ENCODE measurements around the gene GPR84.

Gene GPR84

DNA sequence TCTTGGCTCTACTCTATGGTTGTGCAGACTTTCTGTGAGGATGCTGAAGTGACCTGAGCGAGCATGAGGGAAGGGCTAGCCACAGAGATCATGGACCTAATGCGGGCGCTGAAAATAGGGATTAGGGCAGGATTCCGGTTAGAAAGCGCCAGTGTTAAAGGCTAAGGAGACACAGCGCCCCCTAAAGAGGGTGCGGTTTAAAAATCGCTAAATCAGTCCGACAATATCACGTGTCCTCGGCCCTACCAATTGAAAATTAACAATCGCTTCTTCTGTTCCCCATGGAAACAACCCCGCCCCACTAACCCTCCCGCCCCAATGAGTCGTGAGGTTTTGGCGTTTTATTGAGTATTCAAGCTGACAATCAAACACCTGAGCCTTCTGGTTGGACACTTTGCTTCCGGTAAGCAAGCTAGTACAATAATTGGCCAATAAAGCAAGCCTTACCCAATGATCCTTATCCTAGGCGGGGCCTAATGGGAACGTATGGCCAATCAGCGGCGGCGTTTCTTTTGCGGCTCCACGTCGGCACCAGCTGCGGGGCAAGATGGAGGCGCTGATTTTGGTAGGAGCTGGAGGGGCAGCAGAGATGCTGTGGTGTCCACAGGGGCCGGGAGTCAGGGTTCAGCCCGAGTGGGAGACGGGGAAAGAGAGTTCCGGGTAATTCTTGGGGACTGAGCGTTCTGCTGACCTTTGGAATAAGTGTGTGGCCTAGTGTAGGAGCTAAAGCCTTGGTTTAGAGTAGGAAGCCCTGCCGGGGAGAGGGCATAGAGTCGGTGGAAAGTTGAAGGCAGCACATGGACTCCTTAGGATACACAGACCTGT is 39.5 kb downstream of the GPR84 start, which contains the start of gene COPZ1:
COPZ1 (plus strand) TSS at position 515 of the 825 bp plus-strand sequence; CDS start at position 548, 33 bp downstream.
- peak; percentile 99 to 100 for DNase-seq
- TF ChIP-seq POLR2A (IDR thresholded peaks at IDR 0.05; ENCODE audit: low read length) = peak; percentile 92
- TF ChIP-seq GATA1 (IDR thresholded peaks at IDR 0.05; ENCODE audit: low read depth, low read length) = no peak

GRCh38 chr12:54321363-54321762 is 42.9 kb downstream of the GPR84 start:
- DNase-seq = no peak
- TF ChIP-seq GATA1 (IDR thresholded peaks at IDR 0.05; ENCODE audit: low read depth, low read length) (no peak), POLR2A (IDR thresholded peaks at IDR 0.05; ENCODE audit: low read length) (no peak)

Data from erythroblast (primary cell).